SU-DHL-6 (cell line): ENCODE data around the gene ARID5B.

Experiments used
- H2AFZ ChIP-seq: fragments of 200-600 bp; sonication (generic); 2 replicates; pipeline ENCODE4 v1.6.1; 2014; ENCODE audit warnings: low read depth, mild to moderate bottlenecking, moderate library complexity, mixed read lengths, antibody characterized with exemption, low read length; ENCODE audit not compliant: severe bottlenecking
- H3F3A ChIP-seq: fragments of 200-600 bp; shearing (Covaris generic); 2 replicates; pipeline ENCODE4 v1.6.0; 2016; ENCODE audit warnings: antibody characterized with exemption, mild to moderate bottlenecking; ENCODE audit not compliant: insufficient read depth
- H3K27ac ChIP-seq: fragments of 200-600 bp; sonication (generic); 2 replicates; pipeline ENCODE4 v1.5.1; 2016; ENCODE audit warnings: low read depth, mild to moderate bottlenecking, low read length, moderate library complexity, mixed read lengths
- H3K27me3 ChIP-seq: fragments of 200-600 bp; sonication (generic), shearing (Covaris generic); 2 replicates; pipeline ENCODE4 v1.6.0; 2014; ENCODE audit warnings: mild to moderate bottlenecking, low read length
- H3K36me3 ChIP-seq: fragments of 200-600 bp; sonication (generic); 2 replicates; pipeline ENCODE4 v1.6.1; 2014; ENCODE audit warnings: mild to moderate bottlenecking, low read length, mixed read lengths
- H3K4me2 ChIP-seq: fragments of 300-600, 200-600 bp; shearing (Covaris generic), sonication (generic); 2 replicates; pipeline ENCODE4 v1.6.0; 2014; ENCODE audit warnings: low read length, low read depth, mild to moderate bottlenecking; ENCODE audit not compliant: poor library complexity, severe bottlenecking
- H3K4me3 ChIP-seq: fragments of 200-600 bp; sonication (generic); 2 replicates; pipeline ENCODE4 v1.5.1; 2014; ENCODE audit warnings: antibody characterized with exemption, low read length, mild to moderate bottlenecking, mixed read lengths; ENCODE audit not compliant: insufficient read depth, poor library complexity, severe bottlenecking
- H3K79me2 ChIP-seq: fragments of 200-600 bp; sonication (generic); 2 replicates; pipeline ENCODE4 v1.6.1; 2014; ENCODE audit warnings: mild to moderate bottlenecking, low read length, moderate library complexity; ENCODE audit not compliant: insufficient read depth
- H3K9ac ChIP-seq: fragments of 200-600 bp; sonication (generic); 2 replicates; pipeline ENCODE4 v1.7.0; 2014; ENCODE audit warnings: mild to moderate bottlenecking, low read length
- H3K9me2 ChIP-seq: fragments of 200-600 bp; sonication (generic); replicated peaks from 2 replicates; pipeline ENCODE4 v1.6.1; 2014; ENCODE audit warnings: low read length; ENCODE audit not compliant: insufficient read depth
- H3K9me3 ChIP-seq: fragments of 200-600 bp; sonication (generic); 2 replicates; pipeline ENCODE4 v1.6.1; 2014; ENCODE audit warnings: low read length, mixed read lengths; ENCODE audit not compliant: insufficient read depth
- H4K20me1 ChIP-seq: fragments of 200-600 bp; sonication (generic); 2 replicates; pipeline ENCODE4 v1.6.1; 2014; ENCODE audit warnings: low read depth, mild to moderate bottlenecking, antibody characterized with exemption, low read length, moderate library complexity, mixed read lengths
- CTCF ChIP-seq: fragments of 200-600 bp; sonication (generic); IDR thresholded peaks from one replicate; pipeline ENCODE4 v1.5.1; 2017; ENCODE audit warnings: antibody characterized with exemption, mild to moderate bottlenecking, low read length, moderate library complexity; ENCODE audit not compliant: insufficient read depth, poor library complexity, severe bottlenecking
- EZH2phosphoT487 ChIP-seq: fragments of 200-600 bp; sonication (generic), shearing (Covaris generic); conservative IDR thresholded peaks from 2 replicates; pipeline ENCODE4 v1.6.1; 2018; ENCODE audit warnings: mild to moderate bottlenecking, antibody characterized with exemption, low read length, moderate library complexity, mixed read lengths

ARID5B gene

GRCh38 chr10:61950449-61951143, 49.1 kb downstream of the ARID5B start:
- peaks cover 31% of the 10 kb centered on the region for H3F3A ChIP-seq

DNA sequence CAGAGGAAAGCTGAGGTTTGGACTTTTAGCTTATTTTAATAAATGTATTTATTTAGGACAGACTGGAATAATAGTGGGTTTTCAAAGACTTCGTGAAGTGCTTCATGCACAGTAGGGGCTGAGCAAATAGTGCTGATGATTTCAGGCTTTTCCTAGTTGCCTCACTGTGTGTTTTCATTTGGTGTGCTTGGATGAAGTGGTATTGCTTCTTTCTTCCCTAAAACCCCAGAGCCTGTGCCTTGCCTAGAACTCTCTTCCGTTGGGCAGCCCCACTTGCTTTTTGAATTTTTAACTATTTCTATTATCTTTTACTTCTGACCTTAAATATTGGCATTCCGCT, 49.6 kb downstream of the ARID5B start:
- H3F3A ChIP-seq = peaks cover 33% of the 10 kb centered on the region
- no peak overlapping the region for H2AFZ ChIP-seq
- peak overlapping the region; percentile 56 for H3K27ac ChIP-seq
- H3K9ac ChIP-seq = no peak overlapping the region
- peaks cover 39% of the 10 kb centered on the region for H3K79me2 ChIP-seq
- H3K9me2 ChIP-seq = no peaks in the 10 kb centered on the region
- no peak for TF ChIP-seq CTCF
- TF ChIP-seq EZH2phosphoT487 = no peak
- peak overlapping the region; percentile 19 for H3K4me2 ChIP-seq
- no peaks in the 10 kb centered on the region for H3K27me3 ChIP-seq
- no peak overlapping the region for H3K4me3 ChIP-seq
- H3K9me3 ChIP-seq = no peaks in the 10 kb centered on the region
- H4K20me1 ChIP-seq = no peaks in the 10 kb centered on the region
- H3K36me3 ChIP-seq = peaks cover 10% of the 10 kb centered on the region; the same call in 1 of the 2 replicates

More at GRCh38 chr10:61950449-61951143, 49.1 kb downstream of the ARID5B start:
- no peaks in the 10 kb centered on the region for H3K9me3 ChIP-seq
- H3K9ac ChIP-seq = no peak overlapping the region
- H3K27ac ChIP-seq = peak overlapping the region; percentile 56
- peak overlapping the region; percentile 19 for H3K4me2 ChIP-seq
- no peaks in the 10 kb centered on the region for H3K9me2 ChIP-seq
- H3K27me3 ChIP-seq = no peaks in the 10 kb centered on the region
- peaks cover 36% of the 10 kb centered on the region for H3K79me2 ChIP-seq
- H4K20me1 ChIP-seq = no peaks in the 10 kb centered on the region
- no peak overlapping the region for H3K4me3 ChIP-seq
- no peak for TF ChIP-seq EZH2phosphoT487
- no peak for TF ChIP-seq CTCF
- peaks cover 12% of the 10 kb centered on the region; the same call in 1 of the 2 replicates for H3K36me3 ChIP-seq
- H2AFZ ChIP-seq = no peak overlapping the region

DNA sequence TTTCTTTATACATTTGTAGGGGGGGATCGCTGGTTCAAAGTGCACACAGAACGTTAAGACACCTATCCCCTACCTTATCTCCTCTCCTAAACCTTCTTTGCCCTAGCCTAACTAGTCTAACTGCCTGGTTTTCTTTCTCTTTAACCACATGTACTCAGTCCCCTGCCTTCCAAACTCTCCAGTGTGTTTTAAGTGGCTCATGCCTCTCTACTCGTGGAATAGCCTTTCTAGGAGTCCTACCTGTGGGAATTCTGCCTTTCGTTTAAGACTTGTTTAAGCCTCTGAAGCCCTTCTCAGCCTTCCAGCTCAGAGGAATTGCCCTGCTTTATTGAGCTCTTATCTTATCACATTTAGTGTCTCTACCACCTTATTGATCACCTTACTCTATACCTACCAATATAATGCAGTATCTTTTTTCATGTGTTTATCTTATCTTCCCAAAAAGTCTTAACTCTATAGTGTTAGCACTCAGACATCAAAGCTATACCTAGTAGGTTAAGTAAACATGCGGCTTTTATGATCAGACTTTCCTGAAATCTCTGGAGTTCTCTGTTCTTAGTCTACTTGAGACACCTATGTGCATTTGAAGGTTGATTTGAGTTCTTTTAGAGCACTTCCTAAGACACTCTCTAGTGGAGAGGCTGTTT, 50.7 kb downstream of the ARID5B start:
- no peaks in the 10 kb centered on the region for H4K20me1 ChIP-seq
- H3K27ac ChIP-seq = peak overlapping the region; percentile 42
- no peaks in the 10 kb centered on the region for H3K9me2 ChIP-seq
- TF ChIP-seq CTCF = no peak
- peaks cover 33% of the 10 kb centered on the region for H3K79me2 ChIP-seq
- H3K27me3 ChIP-seq = no peaks in the 10 kb centered on the region
- H2AFZ ChIP-seq = no peak overlapping the region
- no peak overlapping the region for H3K9ac ChIP-seq
- peaks cover 44% of the 10 kb centered on the region for H3F3A ChIP-seq
- H3K4me3 ChIP-seq = no peak overlapping the region
- H3K9me3 ChIP-seq = no peaks in the 10 kb centered on the region
- peaks cover 10% of the 10 kb centered on the region; the same call in 1 of the 2 replicates for H3K36me3 ChIP-seq
- no peak overlapping the region for H3K4me2 ChIP-seq
